Measurements from ENCODE around the gene LCP2.

Gene LCP2

DNA sequence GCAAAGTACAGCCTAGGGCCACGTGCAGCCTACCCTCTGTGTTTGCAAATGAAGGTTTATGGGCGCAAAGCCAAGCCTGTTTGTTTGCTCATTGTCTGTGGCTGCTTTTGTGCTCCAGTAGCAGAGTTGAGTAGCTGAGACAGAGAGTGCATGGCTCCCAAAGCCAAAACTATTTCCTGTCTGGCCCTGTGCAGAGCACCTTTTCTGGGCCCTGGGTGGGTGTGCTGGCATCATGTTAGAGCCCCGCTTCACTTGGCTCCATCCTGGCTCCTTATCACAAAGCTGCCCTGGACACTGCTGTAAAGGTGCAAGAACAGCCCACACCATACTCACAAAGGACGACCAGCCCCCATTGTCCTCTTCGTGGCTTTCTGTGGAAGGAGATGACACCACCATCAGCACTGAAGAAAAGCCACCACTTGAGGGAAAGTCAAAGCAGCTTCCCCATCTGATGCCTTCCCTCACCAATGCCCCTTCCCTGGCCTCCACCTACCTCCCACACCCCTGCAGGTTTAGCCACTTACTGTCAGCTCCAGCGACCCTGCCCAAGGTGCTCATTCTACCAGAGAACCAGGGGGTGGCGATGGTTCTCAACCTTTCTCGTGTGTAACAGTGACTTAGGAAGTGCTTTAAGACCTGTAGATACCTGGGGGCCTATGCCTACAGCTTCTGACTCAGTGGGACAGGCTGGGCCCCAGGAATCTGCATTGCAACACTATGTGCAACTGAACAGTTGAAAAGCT lies 23.4 kb downstream of the LCP2 start:
- Histone ChIP-seq H3K36me3 (ENCODE audit: control insufficient read depth in 4 of 4, insufficient read depth in 4 of 4, low read length in 3 of 4) (peaks cover 16 to 67% (median 48%) of the 10 kb centered on the region in 4 experiments), H3K27me3 (replicated peaks in 2 of 5; ENCODE audit: control insufficient read depth in 4 of 5, insufficient read depth in 5 of 5, low read length in 4 of 5) (no peaks in the 10 kb centered on the region), H3K27ac (ENCODE audit: insufficient read depth in 1 of 2, low read depth in 1 of 2, low read length in 2 of 2, poor library complexity in 1 of 2, severe bottlenecking in 2 of 2) (no peak overlapping the region), H3K4me3 (ENCODE audit: control insufficient read depth in 1 of 7, extremely low read depth in 1 of 7, insufficient read depth in 4 of 7, low read depth in 2 of 7, low read length in 6 of 7) (no peak overlapping the region), H3K4me1 (ENCODE audit: control extremely low read depth in 1 of 4, control insufficient read depth in 4 of 4, insufficient read depth in 4 of 4, low read length in 3 of 4) (peaks cover 20 to 71% (median 54%) of the 10 kb centered on the region in 4 experiments), H3K9me3 (ENCODE audit: control extremely low read depth in 1 of 5, control insufficient read depth in 4 of 5, insufficient read depth in 2 of 5, low read depth in 1 of 5, low read length in 4 of 5) (no peaks in the 10 kb centered on the region)
- peak; percentile 79 to 85 (median 83) for DNase-seq
- ChIA-PET CTCF (interaction anchor here (0.9 to 16.6 kb wide), 21 partner anchors 9 to 152 kb away, joined by 3 to 430 read pairs (median 10); partner anchors contain the start of gene LCP2), POLR2A (interaction anchor here (0.5 to 1.3 kb wide), 5 partner anchors 18 to 75 kb away, joined by 3 to 5 read pairs (median 3); no protein-coding TSS in a partner anchor)
- 80% methylated on average over 7 of the region's 8 CpGs for WGBS (ENCODE audit: insufficient coverage)

- Histone ChIP-seq H3K27ac (ENCODE audit: insufficient read depth in 1 of 2, low read depth in 1 of 2, low read length in 2 of 2, poor library complexity in 1 of 2, severe bottlenecking in 2 of 2) (peak overlapping the region in 1 of 2 experiments; percentile 64), H3K4me3 (ENCODE audit: control insufficient read depth in 1 of 7, extremely low read depth in 1 of 7, insufficient read depth in 4 of 7, low read depth in 2 of 7, low read length in 6 of 7) (no peak overlapping the region), H3K36me3 (ENCODE audit: control insufficient read depth in 4 of 4, insufficient read depth in 4 of 4, low read length in 3 of 4) (peaks cover 24 to 82% (median 64%) of the 10 kb centered on the region in 4 experiments), H3K27me3 (replicated peaks in 2 of 5; ENCODE audit: control insufficient read depth in 4 of 5, insufficient read depth in 5 of 5, low read length in 4 of 5) (no peaks in the 10 kb centered on the region), H3K4me1 (ENCODE audit: control extremely low read depth in 1 of 4, control insufficient read depth in 4 of 4, insufficient read depth in 4 of 4, low read length in 3 of 4) (peaks cover 19 to 77% (median 51%) of the 10 kb centered on the region in 4 experiments), H3K9me3 (ENCODE audit: control extremely low read depth in 1 of 5, control insufficient read depth in 4 of 5, insufficient read depth in 2 of 5, low read depth in 1 of 5, low read length in 4 of 5) (no peaks in the 10 kb centered on the region)
- no peak for DNase-seq
- ChIA-PET CTCF (interaction anchor here (1.4 to 16.6 kb wide), 4 partner anchors 13 to 146 kb away, joined by 3 to 430 read pairs (median 61); partner anchors contain the start of gene LCP2), POLR2A (no interaction called here)
- WGBS (ENCODE audit: insufficient coverage) = 90% methylated on average over 9 of the region's 15 CpGs
These were observed 27.1 kb downstream of the LCP2 start for GRCh38 chr5:170270293-170271069.

- Histone ChIP-seq H3K9me3 (ENCODE audit: control extremely low read depth in 1 of 5, control insufficient read depth in 4 of 5, insufficient read depth in 2 of 5, low read depth in 1 of 5, low read length in 4 of 5) (no peaks in the 10 kb centered on the region), H3K4me3 (ENCODE audit: control insufficient read depth in 1 of 7, extremely low read depth in 1 of 7, insufficient read depth in 4 of 7, low read depth in 2 of 7, low read length in 6 of 7) (no peak overlapping the region), H3K27me3 (replicated peaks in 2 of 5; ENCODE audit: control insufficient read depth in 4 of 5, insufficient read depth in 5 of 5, low read length in 4 of 5) (no peaks in the 10 kb centered on the region), H3K27ac (ENCODE audit: insufficient read depth in 1 of 2, low read depth in 1 of 2, low read length in 2 of 2, poor library complexity in 1 of 2, severe bottlenecking in 2 of 2) (peak overlapping the region; percentile 7 to 50), H3K4me1 (ENCODE audit: control extremely low read depth in 1 of 4, control insufficient read depth in 4 of 4, insufficient read depth in 4 of 4, low read length in 3 of 4) (peaks cover 17 to 73% (median 45%) of the 10 kb centered on the region in 4 experiments), H3K36me3 (ENCODE audit: control insufficient read depth in 4 of 4, insufficient read depth in 4 of 4, low read length in 3 of 4) (peaks cover 24 to 81% (median 59%) of the 10 kb centered on the region in 4 experiments)
- DNase-seq = peak in 2 of 3 donors; percentile 53 to 65
- WGBS (ENCODE audit: insufficient coverage) = 93% methylated on average over 5 of the region's 7 CpGs
- CTCF ChIA-PET = interaction anchor here (1.2 to 16.6 kb wide), 15 partner anchors 7 to 157 kb away, joined by 3 to 430 read pairs (median 14); partner anchors contain the start of genes KCNMB1 and LCP2
- POLR2A ChIA-PET = no interaction called here
These were observed 28.0 kb downstream of the LCP2 start for GRCh38 chr5:170269579-170269978.

DNA sequence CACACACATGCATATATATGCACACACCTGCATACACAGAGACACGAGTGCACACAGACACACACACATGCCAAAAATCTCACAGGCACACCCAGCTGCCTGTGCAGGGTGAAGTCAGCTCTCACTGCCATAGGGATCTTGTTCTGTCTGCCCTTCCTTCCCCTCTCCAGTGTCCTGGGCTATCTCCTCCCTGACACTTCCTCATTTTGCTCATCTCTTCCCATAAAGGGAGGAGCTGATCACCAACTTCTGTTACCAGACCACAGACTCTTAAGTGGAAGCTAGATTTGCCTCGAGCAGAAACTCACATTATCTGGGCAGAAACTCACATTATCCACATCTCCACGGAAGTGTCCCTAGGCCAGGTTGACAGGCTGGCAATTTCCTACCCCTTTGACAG lies 28.7 kb downstream of the LCP2 start:
- DNase-seq = peak in 2 of 3 donors; percentile 62 to 71
- Histone ChIP-seq H3K27me3 (replicated peaks in 2 of 5; ENCODE audit: control insufficient read depth in 4 of 5, insufficient read depth in 5 of 5, low read length in 4 of 5) (no peaks in the 10 kb centered on the region), H3K9me3 (ENCODE audit: control extremely low read depth in 1 of 5, control insufficient read depth in 4 of 5, insufficient read depth in 2 of 5, low read depth in 1 of 5, low read length in 4 of 5) (no peaks in the 10 kb centered on the region), H3K27ac (ENCODE audit: insufficient read depth in 1 of 2, low read depth in 1 of 2, low read length in 2 of 2, poor library complexity in 1 of 2, severe bottlenecking in 2 of 2) (peak overlapping the region; percentile 7 to 50), H3K36me3 (ENCODE audit: control insufficient read depth in 4 of 4, insufficient read depth in 4 of 4, low read length in 3 of 4) (peaks cover 29 to 81% (median 56%) of the 10 kb centered on the region in 4 experiments), H3K4me3 (ENCODE audit: control insufficient read depth in 1 of 7, extremely low read depth in 1 of 7, insufficient read depth in 4 of 7, low read depth in 2 of 7, low read length in 6 of 7) (peak overlapping the region in 1 of 7 experiments; percentile 28), H3K4me1 (ENCODE audit: control extremely low read depth in 1 of 4, control insufficient read depth in 4 of 4, insufficient read depth in 4 of 4, low read length in 3 of 4) (peaks cover 17 to 66% (median 39%) of the 10 kb centered on the region in 4 experiments)
- ChIA-PET CTCF (interaction anchor here (1.1 to 16.6 kb wide), 18 partner anchors 8 to 162 kb away, joined by 3 to 430 read pairs (median 7); partner anchors contain the start of genes KCNMB1 and LCP2), POLR2A (interaction anchor here (0.6 kb wide), 1 partner anchor 25 kb away, joined by 3 read pairs; no protein-coding TSS in a partner anchor)
- 14% methylated on average over 1 of the region's 3 CpGs for WGBS (ENCODE audit: insufficient coverage)

DNA sequence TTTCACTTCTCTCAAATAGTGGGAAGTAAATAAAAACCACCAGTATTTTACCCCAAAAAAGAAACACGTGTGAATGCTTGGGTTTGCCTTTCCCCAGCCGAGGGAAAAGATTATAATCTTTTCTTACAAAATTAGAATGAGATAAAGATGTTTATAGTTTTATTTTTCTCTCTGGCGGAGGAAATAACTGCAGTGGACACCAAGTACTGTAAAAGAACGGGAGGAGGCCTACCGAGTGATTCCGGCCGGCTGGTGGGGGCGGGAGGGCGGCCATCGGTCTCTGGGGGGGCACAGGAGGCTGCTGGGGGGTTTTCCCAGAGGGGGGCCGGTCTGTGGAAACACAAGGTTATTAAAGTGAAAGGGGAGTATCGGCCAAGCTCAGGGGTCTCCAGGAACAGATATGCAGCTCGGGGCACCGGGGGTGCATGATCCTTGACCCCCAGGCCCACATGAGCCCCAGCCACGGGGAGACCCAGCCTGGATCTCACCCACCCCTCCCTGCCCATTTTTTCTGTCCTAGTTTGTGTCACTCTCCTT lies 29.4 kb downstream of the LCP2 start:
- Histone ChIP-seq H3K27me3 (replicated peaks in 2 of 5; ENCODE audit: control insufficient read depth in 4 of 5, insufficient read depth in 5 of 5, low read length in 4 of 5) (no peaks in the 10 kb centered on the region), H3K4me3 (ENCODE audit: control insufficient read depth in 1 of 7, extremely low read depth in 1 of 7, insufficient read depth in 4 of 7, low read depth in 2 of 7, low read length in 6 of 7) (no peak overlapping the region), H3K4me1 (ENCODE audit: control extremely low read depth in 1 of 4, control insufficient read depth in 4 of 4, insufficient read depth in 4 of 4, low read length in 3 of 4) (peaks cover 17 to 65% (median 39%) of the 10 kb centered on the region in 4 experiments), H3K36me3 (ENCODE audit: control insufficient read depth in 4 of 4, insufficient read depth in 4 of 4, low read length in 3 of 4) (peaks cover 31 to 81% (median 56%) of the 10 kb centered on the region in 4 experiments), H3K27ac (ENCODE audit: insufficient read depth in 1 of 2, low read depth in 1 of 2, low read length in 2 of 2, poor library complexity in 1 of 2, severe bottlenecking in 2 of 2) (peak overlapping the region; percentile 4 to 50), H3K9me3 (ENCODE audit: control extremely low read depth in 1 of 5, control insufficient read depth in 4 of 5, insufficient read depth in 2 of 5, low read depth in 1 of 5, low read length in 4 of 5) (no peaks in the 10 kb centered on the region)
- WGBS (ENCODE audit: insufficient coverage) = 67% methylated on average over 3 of the region's 15 CpGs
- ChIA-PET CTCF (interaction anchor here (0.7 to 16.6 kb wide), 20 partner anchors 9 to 357 kb away, joined by 3 to 430 read pairs (median 6); partner anchors contain the start of genes KCNMB1 and LCP2), POLR2A (interaction anchor here (0.6 to 0.7 kb wide), 2 partner anchors 11 to 25 kb away, joined by 3 read pairs; no protein-coding TSS in a partner anchor)
- no peak for DNase-seq

DNA sequence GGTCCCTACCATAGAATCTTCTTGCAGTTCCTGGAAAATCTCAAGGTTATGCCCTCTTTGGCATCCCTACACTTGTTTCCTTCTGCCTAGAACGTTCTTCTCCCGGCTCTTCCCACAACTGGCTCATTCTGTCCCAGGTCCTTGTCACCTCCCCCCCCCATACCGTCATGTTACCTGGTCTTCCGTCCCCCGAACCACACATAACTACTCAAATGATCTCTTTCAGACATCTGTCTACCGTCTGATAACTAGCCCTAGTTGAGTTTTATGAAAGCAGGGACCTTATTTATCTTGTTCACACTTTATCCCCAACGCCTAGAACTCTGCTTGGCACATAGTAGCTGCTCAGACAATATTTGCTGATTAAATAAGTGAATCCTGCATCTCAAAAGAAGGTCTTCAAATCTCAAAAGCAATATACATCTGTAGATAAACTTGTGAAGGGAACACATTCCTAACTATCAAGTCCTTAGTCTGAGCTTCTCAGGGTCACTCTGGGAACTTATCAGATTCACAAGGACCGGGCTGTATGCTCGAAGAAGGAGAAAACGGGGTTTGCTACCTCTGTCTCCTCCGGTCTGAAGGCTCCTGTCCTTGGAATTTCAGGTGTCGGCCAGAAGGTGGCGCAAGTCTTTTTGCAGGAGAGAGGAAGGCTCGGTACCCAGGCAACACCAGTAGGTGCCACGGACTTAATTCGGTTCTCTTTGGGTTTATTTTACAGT lies 30.0 kb downstream of the LCP2 start:
- ChIA-PET CTCF (interaction anchor here (0.7 to 16.6 kb wide), 23 partner anchors 8 to 357 kb away, joined by 3 to 430 read pairs (median 6); partner anchors contain the start of genes KCNMB1 and LCP2), POLR2A (interaction anchor here (0.7 kb wide), 1 partner anchor 12 kb away, joined by 3 read pairs; no protein-coding TSS in a partner anchor)
- Histone ChIP-seq H3K27me3 (replicated peaks in 2 of 5; ENCODE audit: control insufficient read depth in 4 of 5, insufficient read depth in 5 of 5, low read length in 4 of 5) (no peaks in the 10 kb centered on the region), H3K4me1 (ENCODE audit: control extremely low read depth in 1 of 4, control insufficient read depth in 4 of 4, insufficient read depth in 4 of 4, low read length in 3 of 4) (peaks cover 17 to 63% (median 39%) of the 10 kb centered on the region in 4 experiments), H3K4me3 (ENCODE audit: control insufficient read depth in 1 of 7, extremely low read depth in 1 of 7, insufficient read depth in 4 of 7, low read depth in 2 of 7, low read length in 6 of 7) (no peak overlapping the region), H3K9me3 (ENCODE audit: control extremely low read depth in 1 of 5, control insufficient read depth in 4 of 5, insufficient read depth in 2 of 5, low read depth in 1 of 5, low read length in 4 of 5) (no peaks in the 10 kb centered on the region), H3K36me3 (ENCODE audit: control insufficient read depth in 4 of 4, insufficient read depth in 4 of 4, low read length in 3 of 4) (peaks cover 33 to 82% (median 55%) of the 10 kb centered on the region in 4 experiments), H3K27ac (ENCODE audit: insufficient read depth in 1 of 2, low read depth in 1 of 2, low read length in 2 of 2, poor library complexity in 1 of 2, severe bottlenecking in 2 of 2) (peak overlapping the region; percentile 4 to 49)
- 47% methylated on average over 16 of the region's 16 CpGs for WGBS (ENCODE audit: insufficient coverage)
- peak; percentile 80 to 90 (median 90) for DNase-seq

All from common myeloid progenitor, CD34-positive (primary cell).